Measurements from ENCODE around the gene AP2A2.

DNA sequence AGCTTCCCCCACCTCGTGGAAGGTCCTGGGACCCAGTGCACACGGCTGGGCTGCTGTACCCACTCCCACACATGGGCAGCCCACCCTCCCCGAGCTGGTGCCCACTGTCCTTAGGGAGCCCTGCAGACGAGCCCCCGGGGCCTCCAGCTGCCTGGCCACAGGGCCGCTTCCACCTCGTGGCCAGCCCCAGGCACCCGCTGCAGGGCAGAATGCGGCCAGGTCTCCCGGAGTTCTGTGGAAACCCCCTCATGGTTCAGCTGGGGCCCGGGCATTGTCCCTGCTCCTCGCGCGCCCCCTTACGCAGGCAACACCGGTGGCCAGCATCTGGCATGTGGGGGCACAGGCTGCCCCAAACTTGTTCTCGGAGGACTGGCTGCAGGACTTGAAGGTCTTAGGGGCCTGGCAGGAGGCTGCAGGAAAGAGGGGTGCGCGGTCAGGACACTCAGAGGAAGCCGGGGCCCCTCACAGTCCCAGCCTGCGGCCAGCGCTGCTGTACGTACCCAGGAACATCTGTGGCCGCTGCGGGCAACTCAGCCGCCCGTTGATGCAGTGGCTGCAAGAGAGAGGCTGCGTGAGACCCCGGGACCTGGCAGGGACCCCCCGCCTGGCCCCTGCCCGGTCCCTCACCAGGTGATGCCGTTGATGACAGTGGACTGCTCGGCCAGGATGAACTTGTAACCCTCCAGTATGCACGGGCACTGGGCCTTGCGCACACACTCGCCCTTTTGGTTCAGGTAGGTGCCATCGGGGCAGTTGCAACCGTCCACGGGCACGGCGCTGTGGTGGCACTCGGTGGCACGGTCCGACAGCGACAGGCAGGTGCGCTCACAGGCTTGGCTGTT is 101.2 kb downstream of the AP2A2 start:
- no peak for TF ChIP-seq EZH2phosphoT487 (IDR thresholded peaks at IDR 0.05; ENCODE audit: borderline replicate concordance, low read depth, low read length)
- no peak for TF ChIP-seq CTCF (conservative IDR thresholded peaks at IDR 0.05; ENCODE audit: low read length)

Measured in OCI-LY7 (cell line).